ENCODE measurements around the gene USP48.

GRCh38 chr1:21763694-21764419, 19.1 kb downstream of the USP48 start:
- no peak for TF ChIP-seq POLR2A (IDR thresholded peaks at IDR 0.05)
- TF ChIP-seq, protein P1, sequence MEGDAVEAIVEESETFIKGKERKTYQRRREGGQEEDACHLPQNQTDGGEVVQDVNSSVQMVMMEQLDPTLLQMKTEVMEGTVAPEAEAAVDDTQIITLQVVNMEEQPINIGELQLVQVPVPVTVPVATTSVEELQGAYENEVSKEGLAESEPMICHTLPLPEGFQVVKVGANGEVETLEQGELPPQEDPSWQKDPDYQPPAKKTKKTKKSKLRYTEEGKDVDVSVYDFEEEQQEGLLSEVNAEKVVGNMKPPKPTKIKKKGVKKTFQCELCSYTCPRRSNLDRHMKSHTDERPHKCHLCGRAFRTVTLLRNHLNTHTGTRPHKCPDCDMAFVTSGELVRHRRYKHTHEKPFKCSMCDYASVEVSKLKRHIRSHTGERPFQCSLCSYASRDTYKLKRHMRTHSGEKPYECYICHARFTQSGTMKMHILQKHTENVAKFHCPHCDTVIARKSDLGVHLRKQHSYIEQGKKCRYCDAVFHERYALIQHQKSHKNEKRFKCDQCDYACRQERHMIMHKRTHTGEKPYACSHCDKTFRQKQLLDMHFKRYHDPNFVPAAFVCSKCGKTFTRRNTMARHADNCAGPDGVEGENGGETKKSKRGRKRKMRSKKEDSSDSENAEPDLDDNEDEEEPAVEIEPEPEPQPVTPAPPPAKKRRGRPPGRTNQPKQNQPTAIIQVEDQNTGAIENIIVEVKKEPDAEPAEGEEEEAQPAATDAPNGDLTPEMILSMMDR (IDR thresholded peaks at IDR 0.05), result no peak

Data from vagina (tissue), 2 donors.